IPS DF 4.7 (cell line): ENCODE results near the gene CHST11.
"Not testable (repeated sequence)": the region's sequence is repeated elsewhere in the genome, so short reads cannot be mapped to it uniquely, and the experiment has no call there.

ENCODE experiments used
- DNase-seq: peaks from one replicate; pipeline ENCODE4 v3.0.0-alpha.2; 2013; ENCODE audit warnings: low spot score; ENCODE audit errors: extremely low read depth

The CHST11 gene

GRCh38 chr12:104796475-104796862 lies 339.7 kb downstream of the CHST11 start:
- DNase-seq = no peak

- no peak for DNase-seq
These were observed 342.7 kb downstream of the CHST11 start for GRCh38 chr12:104799458-104799857.

GRCh38 chr12:104801005-104801404 lies 344.3 kb downstream of the CHST11 start:
- DNase-seq = no peak

- DNase-seq = no peak
These were observed 344.7 kb downstream of the CHST11 start for GRCh38 chr12:104801427-104801826.

GRCh38 chr12:104802208-104802607 lies 345.5 kb downstream of the CHST11 start:
- DNase-seq = no peak

GRCh38 chr12:104805186-104805585 lies 348.4 kb downstream of the CHST11 start:
- DNase-seq = no peak

GRCh38 chr12:104806194-104806593 lies 349.4 kb downstream of the CHST11 start:
- DNase-seq = not testable (repeated sequence)

- DNase-seq = no peak
These were observed 352.5 kb downstream of the CHST11 start for GRCh38 chr12:104809251-104809650.

- DNase-seq = no peak
These were observed 353.1 kb downstream of the CHST11 start for GRCh38 chr12:104809706-104810385.
